H1 (cell line): Measurements from ENCODE around the gene RCC2. TPM values are rescaled to one million over a fixed set of nuclear protein-coding genes. Genes with fewer than 3 reads are reported as not detected.

Experiments
- BACH1 ChIP-seq: IDR thresholded peaks from 2 replicates; pipeline ENCODE4 v1.6.1; 2012; ENCODE audit warnings: low read length, improper control_type of control experiment
- CBX8 ChIP-seq: fragments of 300-800, 300-1000 bp; sonication (generic); IDR thresholded peaks from 2 replicates; pipeline ENCODE4 v1.7.1; 2016; ENCODE audit warnings: low read depth, low read length, borderline replicate concordance
- CHD2 ChIP-seq: IDR thresholded peaks from 2 replicates; pipeline ENCODE4 v1.6.1; 2012; ENCODE audit warnings: low read length, improper control_type of control experiment
- CHD7 ChIP-seq: fragments of 300-600 bp; sonication (generic); IDR thresholded peaks from 2 replicates; pipeline ENCODE4 v1.7.1; 2012; ENCODE audit warnings: low read length, moderate library complexity, mild to moderate bottlenecking, inconsistent platforms; ENCODE audit not compliant: insufficient replicate concordance
- CTBP2 ChIP-seq: IDR thresholded peaks from 2 replicates; pipeline ENCODE4 v1.7.0; 2011; ENCODE audit warnings: borderline replicate concordance, mild to moderate bottlenecking, moderate library complexity, mixed read lengths, low read length; ENCODE audit not compliant: insufficient read depth, insufficient read length
- SAP30 ChIP-seq: fragments of 300-600 bp; sonication (generic); IDR thresholded peaks from 2 replicates; pipeline ENCODE4 v1.7.1; 2012; ENCODE audit warnings: low read length, moderate library complexity, mild to moderate bottlenecking, inconsistent platforms; ENCODE audit not compliant: insufficient read depth, insufficient replicate concordance
- SP1 ChIP-seq: IDR thresholded peaks from 2 replicates; pipeline ENCODE4 v1.6.1; 2011; ENCODE audit warnings: low read depth, low read length
- TAF7 ChIP-seq: optimal IDR thresholded peaks from 2 replicates; pipeline ENCODE3; 2011; ENCODE audit warnings: low read depth, mild to moderate bottlenecking, inconsistent platforms, low read length, moderate library complexity, borderline replicate concordance
- USF2 ChIP-seq: IDR thresholded peaks from 2 replicates; pipeline ENCODE4 v1.6.1; 2011; ENCODE audit warnings: low read length, improper control_type of control experiment
- ZNF274 ChIP-seq: IDR thresholded peaks from 2 replicates; pipeline ENCODE4 v1.7.0; 2012; ENCODE audit warnings: low read length, borderline replicate concordance; ENCODE audit errors: extremely low read depth
- polyA plus RNA-seq, 7 experiments: library from polyadenylated mRNA; depleted of rRNA in 3 of 7; stranded (reverse) in 5 of 7; unstranded in 2 of 7; fragments of >200 nt in 5 of 7; fragments of 200-250 nt in 2 of 7; gene quantifications; 1 replicate in 5 of 7; 2 replicates in 1 of 7; 4 replicates in 1 of 7; pipeline versions ENCODE4 v1.2.1 to v1.2.3, GENCODE V29; 2011 to 2013; ENCODE audit warnings: missing spikeins in 2 of 7, mixed read lengths in 2 of 7
- total RNA-seq: library from RNA; stranded (reverse); fragmentation: NEBNext Ultra II Directional; extraction: Animal tissue kit (Norgen Biotek cat#: 25700); gene quantifications from 2 replicates; pipeline ENCODE4 v1.2.1, GENCODE V29; 2021

RCC2 gene
- total and polyA plus RNA-seq, 2 of the 8 experiments (the other 6 are each of a cell fraction or from before 2014, with no cell fraction given): 229 to 455 TPM

GRCh38 chr1:17392199-17392740 lies 47.2 kb downstream of the RCC2 start (continued):
- TF ChIP-seq CHD7: no peak
- no peak for TF ChIP-seq SP1
- no peak for TF ChIP-seq USF2
- no peak for TF ChIP-seq CBX8
- TF ChIP-seq SAP30: no peak
- TF ChIP-seq BACH1: no peak
- no peak for TF ChIP-seq TAF7
- TF ChIP-seq CHD2: no peak
- no peak for TF ChIP-seq CTBP2
- no peak for TF ChIP-seq ZNF274
